NCI-H2171 treated with DMSO at 0.1 percent for 48 hours (cell line): ENCODE results near the gene DCTN4.
"Not testable (repeated sequence)": the region's sequence is repeated elsewhere in the genome, so short reads cannot be mapped to it uniquely, and the experiment has no call there.

Source experiments
- DNase-seq: peaks from one replicate; lab custom pipeline; 2025; lab: John Stamatoyannopoulos, UW

DCTN4 gene

DNA sequence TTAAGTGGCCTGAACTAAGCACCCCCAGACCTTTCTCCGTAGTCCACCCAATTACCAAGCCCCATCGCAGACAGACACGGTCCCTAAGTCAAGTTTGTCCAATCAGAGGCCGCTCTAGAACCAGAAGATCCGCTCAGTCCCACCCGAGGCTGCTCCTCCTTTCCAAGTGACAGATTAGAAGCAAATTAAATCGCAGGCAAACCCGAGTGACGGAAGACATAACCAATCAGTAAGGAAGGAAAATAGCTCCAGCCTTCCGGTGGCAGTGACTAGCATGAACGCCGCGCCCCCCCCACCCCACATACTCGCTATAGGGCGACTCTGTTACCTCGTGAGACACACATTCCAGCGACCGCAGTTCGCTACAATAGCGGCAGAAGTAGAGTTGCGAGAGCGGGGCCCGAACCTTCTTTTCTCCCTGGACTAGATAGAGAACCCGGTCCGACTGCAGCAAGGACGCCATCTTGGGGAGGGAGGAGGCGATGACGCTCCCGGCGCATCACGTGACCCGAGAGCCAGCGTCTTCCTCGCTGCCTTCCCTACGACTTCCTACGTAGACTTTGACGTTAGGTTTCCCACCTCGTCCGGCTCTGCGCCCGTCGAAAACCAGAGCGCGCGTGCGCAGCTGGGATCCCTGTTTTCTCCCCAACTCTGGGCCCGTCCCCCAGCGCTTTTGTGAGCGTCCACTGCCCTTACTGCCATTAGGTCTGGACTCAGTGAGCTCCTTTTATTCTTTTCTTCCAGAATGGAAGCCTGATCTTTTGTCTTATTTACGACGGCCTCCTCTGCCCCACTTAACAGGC lies at the start of gene DCTN4:
Gene DCTN4 (minus strand): TSS at position 487 of the 803 bp plus-strand sequence. CDS start 24 bp downstream, at position 463.
- peak; percentile 98 for DNase-seq

DNA sequence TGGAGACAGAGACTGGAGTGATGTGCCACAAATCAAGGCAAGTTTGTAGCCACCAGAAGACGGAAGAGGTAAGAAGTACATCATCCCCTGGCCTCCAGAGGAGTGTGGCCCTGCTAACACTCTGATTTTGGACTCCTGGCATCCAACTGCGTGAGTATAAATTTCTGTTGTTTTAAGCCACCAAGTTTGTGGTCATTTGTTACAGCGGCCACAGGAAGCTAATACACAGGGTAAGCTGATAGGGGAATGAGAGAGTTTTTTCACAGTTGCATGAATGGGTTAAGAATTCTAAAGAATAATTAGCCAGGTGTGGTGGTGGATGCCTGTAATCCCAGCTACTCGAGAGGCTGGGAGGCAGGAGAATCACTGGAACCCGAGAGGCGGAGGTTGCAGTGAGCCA lies 45.6 kb upstream of the DCTN4 start:
- DNase-seq, result no peak

DNA sequence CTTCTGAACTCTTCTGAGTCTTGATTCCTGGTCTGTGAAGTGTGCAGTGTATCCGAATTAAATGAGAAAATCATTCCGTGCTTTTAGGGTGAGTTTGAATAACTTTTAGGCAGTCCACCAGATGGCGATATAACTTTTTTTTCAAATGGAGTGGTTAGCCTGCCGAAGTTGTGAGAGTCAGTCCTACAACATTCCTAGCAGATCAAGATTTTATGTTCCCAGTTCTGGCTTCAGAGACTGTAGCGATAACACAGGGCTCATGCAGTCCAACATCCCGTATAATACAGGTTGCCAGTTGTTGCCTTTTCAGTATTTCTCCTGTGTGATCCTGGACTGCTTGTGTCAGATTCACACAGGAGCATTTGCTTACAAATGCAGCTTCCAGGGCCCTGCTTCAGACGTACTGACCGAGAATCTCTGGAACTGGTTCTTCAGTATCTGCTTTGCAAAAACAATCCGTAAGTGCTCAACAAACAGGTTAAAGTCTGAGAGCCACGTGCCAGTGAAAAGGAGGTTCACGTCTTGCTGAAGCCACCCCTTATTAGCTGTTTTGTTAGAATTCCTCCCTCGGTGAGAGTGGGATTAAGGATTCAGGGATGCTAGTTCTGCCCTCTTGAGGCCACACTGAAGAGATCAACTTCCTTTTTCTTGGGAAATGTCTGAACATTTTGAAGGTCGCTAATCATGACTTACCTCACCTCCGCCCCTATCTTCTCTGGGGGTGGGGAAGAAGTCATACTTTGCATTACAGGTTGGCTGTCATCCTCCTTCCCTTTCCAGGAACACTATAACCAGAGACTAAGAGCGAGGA lies 42.5 kb upstream of the DCTN4 start:
- DNase-seq, result peak; percentile 38

DNA sequence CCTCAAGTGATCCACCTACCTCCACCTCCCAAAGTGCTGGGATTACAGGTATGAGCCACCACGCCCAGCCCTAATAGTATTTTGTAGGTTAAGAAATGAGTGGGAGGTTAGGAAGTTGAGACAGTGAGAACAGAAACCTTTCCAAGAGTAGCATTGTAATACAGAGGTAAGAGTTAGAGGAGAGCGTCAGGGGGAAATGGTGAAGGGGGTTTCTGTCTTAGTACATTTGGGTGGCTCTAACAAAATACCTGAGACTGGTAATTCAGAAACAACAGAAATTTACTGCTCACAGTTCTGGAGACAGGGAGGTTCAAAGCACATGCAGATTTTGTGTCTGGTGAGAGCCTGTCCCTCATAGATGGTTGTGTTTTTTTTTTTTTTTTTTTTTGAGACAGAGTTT lies 38.6 kb upstream of the DCTN4 start:
- no peak for DNase-seq

DNA sequence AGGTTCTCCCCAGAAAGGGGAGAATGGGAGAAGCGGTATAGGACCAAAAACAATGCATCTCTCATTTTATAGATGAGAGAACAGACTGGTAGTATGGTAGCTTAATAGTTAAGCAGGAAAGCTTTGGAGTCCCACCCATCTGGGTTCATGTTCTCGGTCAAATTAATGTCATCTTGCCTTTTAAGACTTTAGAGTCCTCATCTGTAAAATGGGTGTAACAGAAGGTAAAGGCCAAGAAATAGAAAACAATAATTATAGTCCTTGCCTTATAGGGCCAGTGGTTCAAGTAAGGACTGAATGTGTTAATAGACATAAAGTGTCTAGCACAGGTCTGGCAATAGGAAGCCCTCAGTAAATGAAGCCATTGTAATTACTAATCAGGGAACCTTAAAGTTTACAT lies 36.1 kb upstream of the DCTN4 start:
- no peak for DNase-seq

DNA sequence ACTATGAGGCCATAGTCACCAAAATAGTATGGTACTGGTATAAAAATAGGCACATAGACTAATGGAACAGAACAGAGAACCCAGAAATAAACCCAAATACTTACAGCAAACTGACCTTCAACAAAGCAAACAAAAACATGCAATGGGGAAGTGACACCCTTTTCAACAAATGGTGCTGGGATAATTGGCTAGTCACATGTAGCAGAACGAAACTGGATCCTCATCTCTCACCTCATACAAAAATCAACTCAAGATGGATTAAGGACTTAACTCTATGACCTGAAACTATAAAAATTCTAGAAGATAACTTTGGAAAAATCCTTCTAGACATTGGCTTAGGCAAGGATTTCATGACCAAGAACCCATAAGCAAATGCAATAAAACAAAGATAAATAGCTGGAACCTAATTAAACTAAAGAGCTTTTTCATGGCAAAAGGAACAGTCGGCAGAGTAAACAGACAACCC lies 34.6 kb upstream of the DCTN4 start:
- DNase-seq, result not testable (repeated sequence)

DNA sequence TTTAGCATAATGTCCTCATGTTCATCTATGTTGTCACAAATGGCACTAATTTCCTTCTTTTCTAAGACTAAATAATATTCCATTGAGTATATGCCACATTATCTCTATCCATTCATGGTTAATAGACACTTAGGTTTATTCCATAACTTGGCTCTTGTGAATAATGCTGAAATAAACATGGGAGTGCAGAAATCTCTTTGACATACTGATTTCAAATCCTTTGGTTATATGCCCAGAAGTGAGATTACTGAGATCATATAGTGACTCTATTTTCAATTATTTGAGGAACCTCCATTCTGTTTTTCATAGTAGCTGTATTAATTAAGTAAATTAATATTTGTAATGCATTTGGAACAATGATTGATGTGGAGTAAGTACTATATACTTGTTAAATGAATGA lies 32.7 kb upstream of the DCTN4 start:
- DNase-seq, result no peak

DNA sequence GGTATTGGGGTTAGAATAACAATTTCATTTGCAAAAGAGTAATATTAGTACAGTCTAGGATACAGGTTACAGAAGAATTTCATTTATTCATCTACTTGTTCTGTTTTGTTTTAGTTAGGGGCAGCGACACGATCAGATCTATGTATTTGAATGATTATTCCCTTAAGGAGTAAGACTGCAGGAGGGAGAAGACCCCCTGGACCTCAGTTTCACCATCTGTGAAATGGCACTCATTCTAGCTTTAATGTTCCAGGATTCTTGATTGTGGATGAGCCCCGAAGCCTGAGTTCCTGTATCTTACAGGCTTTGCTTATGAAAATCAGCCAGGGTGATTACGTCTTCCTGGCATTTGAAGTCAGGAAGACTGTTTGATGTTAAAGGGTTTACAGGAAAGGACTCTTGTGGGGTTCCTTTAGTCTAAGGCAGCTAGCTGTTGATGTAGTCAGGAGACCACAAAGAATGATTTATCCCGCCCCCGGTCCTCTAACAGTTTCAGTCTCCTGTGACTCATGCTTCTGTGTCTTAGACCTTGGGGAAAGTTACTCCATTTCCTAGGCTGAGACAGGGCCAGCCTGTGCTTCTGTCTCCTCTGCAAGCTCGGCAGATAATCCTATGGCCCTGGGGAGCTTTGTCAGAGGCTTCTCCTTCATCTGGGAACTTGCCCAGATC lies 31.3 kb upstream of the DCTN4 start:
- DNase-seq, result no peak

DNA sequence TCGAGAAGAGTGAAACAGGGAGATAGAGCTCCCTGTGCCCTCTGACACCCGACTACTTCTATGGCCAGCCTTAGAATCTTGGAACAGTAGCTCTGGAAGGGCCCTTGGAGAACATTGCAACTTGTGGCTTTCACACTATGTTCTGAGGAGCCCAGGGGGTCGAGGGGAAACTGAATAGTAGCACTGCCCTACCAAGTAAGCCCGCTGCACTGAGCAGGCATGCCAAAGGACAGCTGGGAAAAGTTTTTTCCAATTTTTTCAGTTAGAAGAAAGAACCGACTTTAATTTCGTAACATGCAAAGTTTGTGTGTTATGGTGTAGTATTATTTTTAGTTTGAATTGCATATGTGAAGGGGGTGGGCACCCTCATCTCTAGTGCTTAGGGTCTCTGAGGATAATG lies 30.6 kb upstream of the DCTN4 start:
- no peak for DNase-seq

DNA sequence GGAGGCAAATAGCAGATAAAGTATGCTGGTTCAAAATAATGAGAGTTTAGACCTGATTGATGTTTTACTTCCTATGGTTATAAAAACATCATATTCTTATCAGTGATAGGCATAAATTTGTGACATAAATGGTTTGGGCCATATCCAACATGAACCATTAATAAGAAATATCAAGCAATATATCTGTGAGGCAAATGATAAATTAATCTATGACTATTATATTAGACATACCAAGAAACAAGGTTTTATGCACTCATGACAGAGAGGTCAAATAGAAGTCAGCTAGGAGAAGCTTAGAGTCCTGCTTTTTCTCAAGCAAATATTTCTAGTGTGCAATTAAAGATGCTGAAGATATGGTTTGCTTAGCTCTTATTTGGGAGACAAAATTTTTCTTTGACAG lies 30.2 kb upstream of the DCTN4 start:
- DNase-seq, result no peak

DNA sequence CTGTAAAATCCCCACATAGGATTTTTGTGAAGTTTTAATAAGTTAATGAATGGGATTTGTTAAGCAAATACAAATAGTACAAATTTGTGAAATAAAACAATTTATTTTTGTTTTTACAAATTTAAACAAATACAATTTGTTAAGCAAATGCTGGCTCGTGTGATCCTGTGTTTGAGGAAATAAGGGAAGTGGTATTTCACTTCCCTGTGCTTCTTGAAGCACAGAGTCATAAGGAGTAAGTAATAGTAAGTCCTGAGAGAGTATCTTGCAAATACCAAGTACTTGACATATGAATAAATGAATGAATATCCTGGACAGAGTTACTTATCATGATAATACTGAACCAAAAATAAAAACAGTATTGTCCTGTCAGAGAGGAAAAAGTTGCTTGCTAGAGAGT lies 28.8 kb upstream of the DCTN4 start:
- DNase-seq, result no peak

DNA sequence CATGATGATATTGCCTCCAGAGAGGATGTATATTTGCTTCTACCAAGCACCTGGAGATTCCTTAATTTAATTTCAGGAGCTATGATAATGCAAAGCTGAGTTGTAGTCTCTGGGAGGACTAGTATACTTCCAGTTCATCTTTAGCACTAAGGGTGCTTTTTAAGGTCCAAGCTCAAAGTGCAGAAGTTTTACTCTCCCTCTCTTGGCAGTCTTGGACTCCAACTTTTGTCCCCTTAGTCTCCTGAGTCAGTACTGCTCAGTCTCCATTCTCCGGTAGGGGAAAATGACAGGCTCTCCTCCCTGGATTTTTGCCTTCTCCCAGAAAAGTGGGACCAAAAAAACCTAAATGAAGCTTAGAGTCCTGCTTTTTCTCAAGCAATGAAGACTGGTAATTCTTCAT lies 28.1 kb upstream of the DCTN4 start:
- DNase-seq, result no peak

DNA sequence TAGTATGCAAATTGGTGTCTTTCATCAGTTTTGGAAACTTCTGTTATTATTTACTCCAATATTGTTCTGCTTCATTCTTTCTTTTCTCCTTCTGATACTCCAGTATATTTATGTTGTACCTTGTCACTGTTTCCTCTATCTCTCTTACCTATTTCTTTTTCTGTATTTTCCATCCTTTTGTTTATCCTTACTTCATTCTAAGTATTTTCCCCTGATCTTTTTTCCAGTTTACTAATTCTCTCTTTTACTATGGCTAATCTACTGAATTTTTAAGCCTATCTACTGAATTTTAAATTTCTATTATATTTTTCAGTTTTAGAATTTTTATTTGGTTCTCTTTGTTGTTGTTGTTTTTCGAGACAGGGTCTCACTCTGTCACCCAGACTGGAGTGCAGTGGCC lies 27.1 kb upstream of the DCTN4 start:
- DNase-seq, result no peak

DNA sequence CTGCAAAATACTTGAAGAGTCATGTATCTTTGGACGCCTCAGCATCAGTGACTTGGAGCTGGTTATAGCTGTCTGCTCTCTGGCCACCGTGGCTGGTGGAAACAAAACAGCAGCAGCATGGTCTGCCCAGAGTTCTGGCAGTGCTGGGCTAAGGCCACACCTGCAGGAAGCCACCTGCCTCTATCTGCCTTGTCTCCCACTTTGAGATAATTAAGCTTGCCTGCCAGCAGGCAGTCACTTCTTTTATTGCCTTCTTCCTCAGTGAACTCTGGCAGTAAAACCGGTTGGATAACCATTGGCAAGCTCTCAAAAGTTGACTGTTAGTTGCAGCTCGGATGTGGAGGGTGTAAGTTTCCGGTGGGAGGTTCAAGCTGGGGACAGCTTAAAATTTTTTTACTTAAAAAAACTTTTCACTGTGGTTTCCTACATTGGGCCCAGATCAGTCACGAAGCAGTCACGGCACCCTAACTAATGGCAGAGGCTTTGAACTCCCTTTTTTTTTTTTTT lies 24.7 kb upstream of the DCTN4 start:
- DNase-seq, result peak; percentile 26

DNA sequence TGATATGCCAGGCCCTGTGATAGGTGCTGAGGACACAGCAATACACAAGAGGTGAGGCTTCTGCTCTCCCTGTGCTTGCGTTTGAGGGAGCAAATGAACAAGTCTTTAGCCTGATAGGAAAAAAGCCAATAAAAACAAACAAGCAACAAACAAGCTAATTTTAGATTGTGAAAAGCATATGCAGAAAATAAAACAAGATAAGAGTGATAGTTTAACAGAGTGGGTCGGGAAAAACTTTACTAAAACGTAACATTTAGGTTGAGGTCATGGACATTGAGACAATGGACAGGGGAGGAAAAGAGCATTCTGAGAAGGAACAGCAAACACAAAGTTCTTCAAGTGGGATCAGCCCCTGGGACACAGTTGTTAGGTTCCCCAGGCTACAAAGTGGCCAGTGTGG lies 24.0 kb upstream of the DCTN4 start:
- DNase-seq, result no peak

DNA sequence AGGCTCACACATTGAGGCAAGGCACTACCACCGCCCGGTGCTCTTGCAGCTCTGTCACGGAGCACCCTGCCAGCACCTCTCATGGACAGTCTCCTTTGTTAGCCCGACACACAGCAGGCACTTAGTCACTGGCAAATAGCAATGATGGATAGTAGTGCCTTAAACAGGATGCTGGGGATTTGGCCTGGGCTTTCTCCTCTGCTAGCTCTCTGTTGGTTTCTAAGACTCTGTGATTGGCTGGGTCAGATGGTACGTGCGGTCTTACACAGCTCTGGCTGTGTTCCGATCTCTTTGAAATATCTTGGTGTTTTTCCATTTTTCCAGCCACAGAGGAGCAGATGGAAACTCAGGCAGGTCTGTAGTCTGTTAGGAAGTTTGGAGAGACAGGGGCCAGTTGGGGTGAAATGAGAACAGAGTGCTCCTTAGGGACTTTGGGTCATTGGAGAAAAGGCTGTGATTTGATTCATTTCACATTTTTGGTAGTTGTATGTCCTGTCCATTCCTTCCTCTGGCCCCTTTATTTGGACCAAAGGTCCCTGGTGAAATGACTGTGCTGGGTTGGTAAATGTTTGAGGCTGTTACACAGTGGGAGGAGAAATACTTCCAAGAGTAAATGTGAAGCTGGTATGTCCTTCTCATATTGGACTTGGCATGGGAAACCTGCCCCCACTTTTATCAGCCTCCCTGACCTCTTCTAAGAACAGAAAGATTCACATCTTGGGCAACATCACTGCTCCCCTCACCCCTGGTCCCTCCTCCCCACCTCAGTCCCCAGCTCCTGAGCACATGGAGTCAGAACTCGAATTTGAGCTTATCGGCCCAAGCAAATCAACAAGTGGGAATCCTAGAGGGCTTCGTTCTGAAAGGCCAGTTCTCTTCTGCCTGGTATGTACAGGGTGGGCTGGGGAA lies 23.1 kb upstream of the DCTN4 start:
- DNase-seq, result no peak

DNA sequence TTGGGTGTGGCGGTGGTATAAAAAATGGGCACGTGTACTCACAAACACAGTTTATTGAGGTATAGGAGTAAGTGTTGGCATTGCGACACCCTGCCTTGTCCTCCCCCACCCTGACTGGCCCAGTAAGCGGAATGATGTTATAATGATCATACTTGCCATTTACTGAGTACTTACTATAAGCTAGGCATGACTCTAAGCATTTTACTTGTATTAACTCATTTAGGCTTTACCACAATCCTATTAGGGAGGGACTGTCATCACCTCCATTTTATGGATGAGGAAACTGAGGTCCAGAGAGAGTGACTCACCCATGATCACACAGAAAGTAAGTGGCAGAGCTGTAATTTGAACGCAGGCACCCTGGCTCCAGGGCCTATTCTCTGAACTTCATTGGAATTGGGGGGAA lies 22.0 kb upstream of the DCTN4 start:
- no peak for DNase-seq

DNA sequence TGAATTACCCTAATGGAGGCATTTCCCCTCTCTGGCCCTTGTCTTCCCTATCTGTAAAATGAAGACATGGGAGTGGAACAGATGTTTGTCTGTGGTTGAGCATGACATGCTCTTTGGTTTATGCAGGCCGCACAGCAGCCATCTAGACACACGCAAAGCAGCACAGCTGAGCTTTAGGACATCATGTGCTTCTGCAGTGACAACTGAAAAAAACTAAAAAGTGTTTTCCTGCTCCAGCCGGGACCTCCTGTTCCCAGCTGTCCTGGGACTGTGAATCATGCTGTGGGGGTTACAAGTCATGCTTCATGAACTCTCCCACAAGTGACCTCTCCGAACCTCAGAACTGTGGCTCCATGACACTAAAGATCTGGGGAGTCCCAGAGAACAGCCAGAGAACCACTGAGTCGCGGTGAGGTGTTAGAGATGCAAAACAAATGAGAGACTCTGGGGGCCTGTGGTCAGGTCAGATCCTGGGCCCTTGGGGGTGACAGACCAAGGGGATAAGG lies 21.4 kb upstream of the DCTN4 start:
- DNase-seq, result no peak

DNA sequence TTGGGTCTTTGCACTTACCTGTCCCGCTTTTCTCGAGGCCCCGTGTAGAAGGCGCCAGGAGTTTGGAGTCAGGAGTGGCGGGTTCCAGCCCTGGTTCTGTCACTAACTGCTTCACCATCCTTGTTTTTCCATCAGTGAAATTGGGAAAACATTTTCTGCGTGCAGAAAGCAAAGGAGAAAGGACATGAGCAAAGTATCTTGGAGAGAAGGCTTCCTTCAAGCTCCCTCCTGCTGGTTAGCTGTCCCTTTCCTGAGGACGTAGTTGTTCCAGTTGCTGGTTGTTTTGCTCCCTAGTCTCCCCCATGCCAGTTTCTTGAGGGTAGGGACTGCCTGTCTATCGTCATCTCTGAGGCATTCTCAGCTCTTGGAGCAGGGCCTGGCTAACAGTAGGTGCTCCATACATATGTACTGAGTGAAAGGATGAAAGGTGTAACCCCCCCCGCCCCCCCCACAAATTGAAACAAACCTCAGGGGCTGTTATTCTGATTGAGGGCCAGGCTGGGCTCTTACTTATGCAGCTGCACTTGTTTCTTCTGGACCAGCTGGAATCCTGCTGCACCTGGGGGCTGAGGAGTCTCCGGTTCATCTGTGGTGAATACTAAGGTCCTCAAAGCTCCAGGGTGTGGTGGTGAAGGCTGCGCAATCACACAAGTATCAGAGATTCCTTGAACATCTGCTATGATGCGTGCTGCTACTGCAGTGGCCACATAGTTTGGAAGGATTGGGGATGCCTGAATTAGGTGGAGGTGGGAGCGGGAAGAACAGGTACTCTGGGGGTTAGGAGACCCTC lies 20.8 kb upstream of the DCTN4 start:
- DNase-seq, result no peak
